Gastrocnemius medialis (tissue), 4 donors: ENCODE results near the gene ALOX5.

Experiments used
- CTCF ChIP-seq, 5 experiments: fragments of 450-650 bp in 3 of 5; fragments of 200-600 bp in 2 of 5; sonication (generic) in 2 of 5; IDR thresholded peaks in 4 of 5; conservative IDR thresholded peaks in 1 of 5; 1 replicate in 4 of 5; 2 replicates in 1 of 5; pipeline ENCODE4 v1.5.1; 2016 to 2019; ENCODE audit warnings: antibody characterized with exemption in 5 of 5, mild to moderate bottlenecking in 3 of 5, moderate library complexity in 3 of 5
- POLR2A ChIP-seq, 2 donors: fragments of 450-650 bp; IDR thresholded peaks; one replicate each; pipeline ENCODE4 v1.6.1; 2017; ENCODE audit warnings: antibody characterized with exemption in 2 of 2, mild to moderate bottlenecking in 2 of 2, moderate library complexity in 2 of 2

DNA sequence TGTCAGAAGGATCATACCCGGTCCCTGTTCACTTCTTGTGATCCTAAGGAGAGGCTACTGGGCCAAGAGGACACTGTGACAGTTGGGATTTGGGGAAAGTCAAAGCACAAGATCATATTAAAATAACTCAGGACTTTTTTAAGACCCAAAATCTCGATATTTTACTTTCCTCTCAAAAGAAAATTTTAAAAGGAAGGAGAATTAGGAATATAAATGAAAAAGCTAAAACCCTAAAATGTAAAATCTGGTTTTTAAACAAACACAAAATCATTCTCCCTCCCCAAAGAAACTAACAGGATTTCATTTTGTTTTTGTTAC lies 36.4 kb downstream of the ALOX5 start:
- TF ChIP-seq CTCF (IDR thresholded peaks at IDR 0.05 in 4 of 5, conservative IDR thresholded peaks at IDR 0.05 in 1 of 5): no peak
- no peak for TF ChIP-seq POLR2A (IDR thresholded peaks at IDR 0.05)
